Raji (cell line): Measurements from ENCODE around the gene PROK1.
A peak's percentile ranks its signal among the peaks of the same experiment; 100 is the strongest.

ENCODE experiments used
- POLR2A ChIP-seq: IDR thresholded peaks from 2 replicates; pipeline ENCODE4 v1.6.1; 2011; ENCODE audit warnings: low read depth, low read length, control low read depth; ENCODE audit not compliant: insufficient read depth

PROK1 gene, protein sequence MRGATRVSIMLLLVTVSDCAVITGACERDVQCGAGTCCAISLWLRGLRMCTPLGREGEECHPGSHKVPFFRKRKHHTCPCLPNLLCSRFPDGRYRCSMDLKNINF

DNA sequence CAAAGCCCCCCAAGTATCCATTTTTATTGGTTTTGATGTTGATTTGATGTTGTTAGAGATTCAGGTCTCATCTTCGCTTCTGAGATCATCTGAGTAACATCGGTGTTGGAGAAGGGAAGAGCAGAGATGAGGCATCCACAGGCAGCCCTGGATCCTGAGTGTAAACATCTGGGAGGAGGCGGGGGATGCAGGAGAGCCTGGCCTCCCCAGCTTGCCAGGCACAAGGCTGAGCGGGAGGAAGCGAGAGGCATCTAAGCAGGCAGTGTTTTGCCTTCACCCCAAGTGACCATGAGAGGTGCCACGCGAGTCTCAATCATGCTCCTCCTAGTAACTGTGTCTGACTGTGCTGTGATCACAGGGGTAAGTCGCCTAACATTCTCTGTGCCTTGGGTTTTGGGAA is at the start of gene PROK1:
PROK1 (plus strand) TSS at position 221 of the 400 bp plus-strand sequence; CDS start at position 289, 68 bp downstream.
- no peak for TF ChIP-seq POLR2A

DNA sequence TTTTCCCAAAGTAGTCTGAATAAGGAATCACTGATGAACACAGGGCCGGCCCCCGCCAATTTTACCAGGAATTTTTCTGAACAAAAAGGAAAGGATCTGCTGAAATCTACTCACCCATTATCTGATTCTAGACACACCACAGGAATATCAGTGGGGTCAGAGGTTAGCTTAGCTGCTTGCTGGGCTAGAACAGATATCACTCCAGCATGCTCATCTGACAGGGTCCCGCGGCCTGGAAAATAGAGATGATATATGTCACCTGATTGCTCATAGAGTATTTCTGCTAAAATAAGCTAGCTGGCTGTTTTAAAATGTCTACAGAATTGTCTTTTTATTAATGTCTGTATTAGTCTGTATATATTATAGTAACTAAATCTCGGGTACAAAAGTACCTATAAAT is 47.1 kb upstream of the PROK1 start:
- no peak for TF ChIP-seq POLR2A

DNA sequence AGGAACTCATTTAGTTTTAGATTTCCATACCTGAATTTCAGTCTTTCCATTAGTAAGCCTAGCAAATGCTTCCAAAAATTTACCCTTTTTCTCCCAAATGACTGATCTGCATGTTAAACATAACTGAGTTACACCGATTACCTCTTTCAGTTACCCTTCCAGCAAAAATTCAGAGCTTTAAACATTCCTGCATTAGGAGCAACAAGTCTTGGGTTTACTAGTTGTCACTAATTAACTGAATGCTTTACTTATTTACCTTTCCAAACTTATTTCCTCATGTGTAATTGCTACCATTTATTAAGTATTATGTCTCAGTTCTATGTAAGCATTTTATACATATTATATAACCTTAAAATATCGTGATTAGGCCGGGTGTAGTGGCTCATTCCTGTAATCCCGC is 46.5 kb upstream of the PROK1 start:
- TF ChIP-seq POLR2A: no peak

DNA sequence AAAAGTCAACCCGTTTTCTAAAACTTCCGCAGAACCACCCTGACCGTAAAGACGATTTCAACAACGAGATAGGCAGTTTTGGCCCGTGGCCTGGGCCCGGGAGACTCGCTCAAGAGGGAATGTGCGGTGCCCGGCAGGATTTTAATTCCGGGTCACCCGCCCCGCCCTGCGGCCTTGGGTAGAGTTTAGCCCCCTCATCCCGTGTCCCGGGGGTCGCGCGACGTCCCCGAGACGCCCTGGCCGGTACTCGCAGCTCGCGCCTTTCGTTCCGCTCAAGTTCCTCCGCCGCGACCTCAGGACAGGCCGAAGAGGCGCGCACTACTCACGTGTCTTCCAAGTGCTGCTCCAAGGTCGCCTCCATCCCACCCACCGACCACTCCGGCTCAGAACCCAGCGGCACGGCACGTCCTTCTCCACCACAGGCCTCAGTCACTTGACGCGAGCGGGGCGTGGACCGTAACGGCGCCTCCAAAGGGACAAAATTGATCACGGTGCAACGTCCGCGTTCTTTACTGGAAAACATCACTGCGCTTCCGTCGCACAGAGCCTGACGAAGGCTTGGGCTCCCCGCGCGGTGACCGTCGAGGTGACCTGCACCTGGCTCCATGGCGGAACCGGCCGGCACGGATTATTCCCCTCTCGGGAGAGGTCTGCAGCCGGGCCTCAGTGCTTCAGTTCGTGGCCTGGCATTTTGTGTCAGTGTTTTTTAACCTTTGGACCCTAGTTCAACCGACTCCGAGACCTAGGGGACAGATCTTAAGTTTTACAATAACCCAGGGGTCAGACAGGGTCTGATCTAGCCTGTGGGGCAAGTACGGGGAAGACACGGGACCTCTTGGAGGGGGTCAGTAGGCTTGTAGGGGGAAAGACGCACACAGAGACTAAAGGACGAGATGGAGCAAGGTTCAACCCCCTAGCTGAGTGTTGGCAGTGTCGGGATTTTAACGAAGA is 43.4 kb upstream of the PROK1 start, which contains the start of gene LAMTOR5:
LAMTOR5 (minus strand) TSS at position 435 of the 951 bp plus-strand sequence; CDS start at position 361, 74 bp downstream.
- TF ChIP-seq POLR2A: peak; percentile 94

DNA sequence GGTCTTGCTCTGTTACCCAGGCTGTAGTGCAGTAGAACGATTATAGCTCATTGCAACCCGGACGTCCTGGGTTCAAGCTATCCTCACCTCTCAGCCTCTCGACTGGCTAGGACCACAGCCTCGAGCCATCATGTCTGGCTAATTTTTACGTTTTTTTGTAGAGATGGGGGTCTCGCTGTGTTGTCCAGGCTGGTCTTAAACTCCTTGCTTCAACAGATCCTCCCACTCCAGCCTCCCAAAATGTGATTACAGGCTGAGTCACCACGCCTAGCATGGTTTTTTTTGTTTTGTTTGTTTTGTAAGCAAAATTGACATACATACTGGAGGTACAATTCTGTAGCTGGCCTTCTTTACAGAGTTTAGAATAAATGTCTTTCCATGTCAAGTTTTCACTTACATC is 42.5 kb upstream of the PROK1 start:
- TF ChIP-seq POLR2A: no peak

DNA sequence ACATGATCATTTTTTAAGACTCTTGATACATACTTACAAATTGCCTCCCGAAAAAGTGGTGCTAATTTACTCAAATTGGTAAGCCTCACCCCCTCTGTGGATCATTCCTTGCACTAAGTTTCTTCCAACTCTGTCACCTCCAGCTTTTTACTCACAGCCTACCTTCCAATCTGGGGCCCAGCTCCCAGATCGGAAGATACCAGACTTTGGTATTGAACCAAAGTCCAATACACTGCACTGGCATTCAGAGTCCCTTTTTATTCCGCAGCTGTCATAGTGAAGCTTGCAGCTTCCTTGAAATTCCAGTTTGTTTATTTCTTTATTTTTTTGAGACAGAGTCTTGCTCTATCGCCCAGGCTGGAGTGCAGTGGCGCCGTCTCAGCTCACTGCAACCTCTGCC is 41.6 kb upstream of the PROK1 start:
- no peak for TF ChIP-seq POLR2A

DNA sequence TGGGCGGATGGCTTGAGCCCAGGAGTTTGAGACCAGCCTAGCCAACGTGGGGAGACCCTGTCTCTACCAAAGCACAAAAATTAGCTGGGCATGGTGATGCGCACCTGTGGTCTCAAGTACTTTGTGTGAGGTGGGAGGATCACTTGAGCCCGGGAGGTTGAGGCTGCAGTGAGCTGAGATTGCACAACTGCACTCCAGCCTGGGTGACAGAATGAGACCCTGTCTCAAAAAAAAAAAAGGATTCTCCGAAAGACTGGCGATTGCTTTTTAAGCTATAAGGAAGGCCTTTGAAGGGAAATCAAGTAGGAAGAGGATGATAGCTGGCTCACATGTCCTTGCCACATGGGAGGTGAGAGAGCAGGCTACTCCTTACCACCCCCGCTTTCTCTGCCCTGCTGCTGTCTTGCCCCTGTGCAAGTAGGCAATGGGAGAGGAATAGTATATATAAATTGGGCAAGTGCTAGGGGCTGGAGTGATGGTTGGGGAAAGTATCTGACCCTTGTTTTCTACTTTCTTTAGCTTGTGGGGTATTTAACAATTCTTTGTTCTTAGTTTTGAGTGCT is 39.7 kb upstream of the PROK1 start:
- no peak for TF ChIP-seq POLR2A

DNA sequence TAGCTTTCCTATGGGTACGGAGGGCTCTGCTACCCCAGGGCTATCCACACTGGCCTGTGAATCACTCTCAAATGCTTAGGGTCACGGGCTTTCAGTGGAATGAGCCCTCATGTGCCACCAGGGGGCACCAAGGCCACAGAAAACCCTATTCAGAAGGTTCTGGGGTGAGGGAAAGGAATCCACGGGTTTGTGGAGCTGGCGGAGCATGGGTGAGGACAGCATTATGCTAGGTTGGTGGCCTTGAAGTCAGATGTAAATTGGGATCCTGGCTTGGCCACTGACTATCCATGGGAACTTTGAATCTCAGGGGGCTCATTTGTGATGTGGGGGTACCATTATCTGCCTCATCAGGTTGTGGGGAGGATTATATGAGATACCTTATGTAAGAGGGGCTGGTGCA is 38.4 kb upstream of the PROK1 start:
- TF ChIP-seq POLR2A: no peak

DNA sequence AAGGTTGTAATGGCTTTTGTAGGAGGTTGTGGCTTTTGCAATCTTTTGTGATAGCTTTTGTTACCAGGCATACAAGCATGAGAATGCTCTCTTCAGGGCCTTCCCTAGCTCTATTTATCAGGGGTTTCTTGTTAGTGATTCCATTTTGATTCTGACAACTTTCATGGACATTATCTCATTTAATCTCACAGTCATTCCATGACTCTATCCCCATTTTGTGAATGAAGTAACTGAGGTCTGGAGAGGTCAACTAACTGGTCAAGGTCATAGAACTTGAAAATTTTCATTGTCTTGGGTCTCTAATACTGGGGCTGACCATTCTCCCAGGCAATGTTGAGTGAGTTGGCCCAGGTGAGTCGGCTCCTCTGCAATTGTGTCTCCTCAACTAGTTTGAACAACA is 32.2 kb upstream of the PROK1 start:
- no peak for TF ChIP-seq POLR2A

DNA sequence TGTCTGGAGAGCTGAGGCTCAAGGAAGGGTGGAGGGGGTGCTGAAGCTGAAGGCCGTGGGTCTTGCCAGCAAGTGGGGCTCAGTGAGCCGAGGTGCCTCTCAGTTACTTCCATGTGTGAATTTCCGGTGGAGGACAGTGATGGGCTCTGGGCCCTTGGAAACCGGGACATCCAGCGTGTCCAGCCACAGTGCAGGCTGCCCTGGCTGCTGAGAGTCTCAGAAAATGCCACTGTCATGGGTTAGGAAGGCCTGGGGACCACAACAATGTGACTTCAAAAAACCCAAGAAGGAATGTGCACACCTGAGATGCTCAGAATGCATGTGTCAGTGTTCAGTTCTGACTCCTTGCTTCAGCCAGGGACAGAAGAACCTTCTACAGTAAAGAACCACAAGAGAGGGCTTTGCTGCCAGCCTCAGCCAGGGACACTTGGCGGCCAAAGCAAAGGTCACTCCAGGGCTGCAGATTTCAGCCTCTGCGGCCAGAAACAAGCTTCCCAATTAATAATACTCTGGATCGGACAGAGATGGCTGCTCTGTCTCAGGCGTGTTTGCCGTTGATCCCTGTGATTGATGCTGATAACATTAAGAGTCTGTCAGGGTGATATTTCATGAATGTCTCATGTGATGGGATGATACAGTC is 30.8 kb upstream of the PROK1 start:
- no peak for TF ChIP-seq POLR2A

DNA sequence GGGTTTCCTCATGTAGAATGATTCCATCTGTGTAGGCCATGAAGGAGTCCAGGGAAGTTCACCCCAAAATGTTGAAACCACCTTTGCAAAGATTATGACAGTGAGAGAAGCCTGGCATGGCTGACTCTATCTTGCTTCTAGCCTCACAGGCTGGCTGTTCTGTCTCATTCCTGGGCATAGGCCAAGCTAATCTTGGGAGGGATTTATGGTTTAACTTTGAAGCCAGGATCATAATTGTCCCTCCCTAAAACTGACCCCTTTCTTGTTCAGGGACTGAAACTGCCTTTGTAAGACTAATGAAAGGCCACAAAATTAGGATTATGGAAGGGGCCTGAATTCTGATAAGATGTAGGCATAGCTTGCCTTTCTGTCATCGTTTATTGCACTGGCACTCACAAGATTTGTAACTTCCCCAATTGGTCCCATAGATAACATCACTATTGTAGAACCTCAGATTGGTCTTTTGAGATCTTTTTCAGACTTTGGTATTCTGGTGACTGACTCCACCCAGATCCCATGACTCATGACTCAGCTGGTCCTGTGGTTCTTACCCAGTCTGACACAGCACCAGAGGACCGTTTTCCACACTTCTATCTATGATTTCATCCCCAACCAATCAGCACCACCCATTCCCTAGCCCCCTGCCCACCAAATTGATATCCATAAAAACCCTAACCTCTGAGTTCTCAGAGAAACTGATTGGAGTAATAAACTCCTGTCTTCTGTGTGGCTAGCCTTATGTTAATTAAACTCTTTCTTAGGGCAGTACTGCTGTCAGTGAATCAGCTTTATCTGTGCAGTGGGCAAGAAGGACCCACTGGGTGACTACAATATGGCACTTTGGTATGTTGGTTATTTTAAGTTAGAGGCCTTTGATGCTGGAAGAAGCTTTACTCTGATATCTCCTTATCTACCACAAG is 29.8 kb upstream of the PROK1 start:
- TF ChIP-seq POLR2A: no peak

DNA sequence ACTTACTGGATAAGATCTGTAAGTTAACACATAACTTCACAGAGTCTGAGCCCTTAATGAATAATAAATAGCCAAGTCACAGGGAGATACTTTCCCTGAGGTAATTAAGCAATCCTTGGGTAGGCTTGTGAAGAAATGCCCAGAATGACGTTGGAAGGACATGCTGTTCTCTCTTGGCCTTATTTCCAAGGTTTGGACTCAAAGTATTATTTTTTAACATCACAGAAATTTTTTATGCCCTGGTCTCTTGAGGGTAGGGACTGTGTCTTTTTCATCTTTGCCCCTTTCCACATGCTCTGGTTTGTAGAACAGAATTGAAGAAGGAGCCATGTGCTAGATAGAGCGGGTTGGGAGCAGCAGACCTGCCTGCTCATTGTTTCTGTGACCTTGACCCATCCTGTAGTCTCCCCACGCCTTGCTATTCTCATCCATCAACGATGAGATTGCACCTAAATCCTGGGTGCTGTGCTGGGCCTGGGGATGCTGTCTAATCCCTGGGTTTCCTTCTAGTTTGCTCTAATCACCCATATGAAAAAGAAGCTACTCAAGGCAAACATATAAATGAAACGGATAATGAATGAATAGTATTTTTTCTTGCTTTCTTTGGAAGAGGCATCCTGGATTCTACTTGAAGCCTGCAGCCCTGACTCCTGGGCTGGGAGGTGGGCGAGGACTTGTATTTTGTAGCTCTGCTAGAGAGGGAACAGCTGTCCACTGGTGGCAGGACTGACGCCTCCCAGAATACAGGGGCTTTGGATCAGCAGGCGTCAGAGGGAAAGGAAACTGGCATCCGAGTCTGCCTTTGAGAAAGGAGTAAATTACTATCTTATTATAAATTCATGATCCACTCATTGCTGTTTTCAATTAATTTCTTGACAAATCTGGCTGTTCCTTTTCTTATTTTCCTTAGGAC is 26.0 kb upstream of the PROK1 start:
- TF ChIP-seq POLR2A: no peak

DNA sequence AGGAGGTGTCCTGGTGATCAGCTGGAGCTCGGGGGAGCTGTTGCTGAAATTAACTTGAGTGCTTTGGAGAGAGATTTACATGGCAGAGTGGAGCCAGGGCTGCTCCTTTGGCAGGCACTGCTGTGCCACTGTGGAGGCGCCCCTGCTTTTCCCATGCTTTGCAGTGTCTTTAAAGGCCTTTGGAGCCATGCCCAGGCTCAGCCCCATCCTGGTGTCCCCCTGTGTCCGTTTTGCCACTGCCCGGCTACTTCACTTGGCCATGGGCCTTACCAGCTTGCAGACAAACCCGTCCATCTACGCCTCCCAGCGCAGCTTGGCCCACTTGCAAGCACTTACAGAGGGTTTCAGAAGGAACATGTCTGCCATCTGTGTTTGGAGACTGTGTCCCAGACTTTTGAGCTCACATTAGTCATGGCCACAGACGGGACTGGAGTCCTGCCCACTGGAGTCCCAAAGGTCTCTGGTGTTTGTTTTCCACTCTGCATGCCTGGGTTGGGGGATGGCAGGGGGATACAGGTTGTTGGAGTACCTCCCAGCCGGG is 25.3 kb upstream of the PROK1 start:
- TF ChIP-seq POLR2A: no peak
